ENCODE measurements around the gene TUBB1. TPM values are rescaled to one million over a fixed set of nuclear protein-coding genes. Genes with fewer than 3 reads are reported as not detected.

TUBB1 gene
- total RNA-seq, 1 donor from 2014 or later = not detected

GRCh38 chr20:59046862-59047261 lies 27.6 kb downstream of the TUBB1 start:
- no peak overlapping the region for H3K27ac Mint-ChIP-seq (ENCODE audit: unreplicated experiment)
- Histone ChIP-seq H3K4me1 (ENCODE audit: insufficient read depth, low read length) (no peaks in the 10 kb centered on the region), H4K20me1 (ENCODE audit: insufficient read depth, low read length) (no peaks in the 10 kb centered on the region), H3K36me3 (ENCODE audit: insufficient read depth, low read length) (no peaks in the 10 kb centered on the region), H3K27me3 (ENCODE audit: insufficient read depth, low read length) (peaks cover 12% of the 10 kb centered on the region), H3K79me2 (ENCODE audit: insufficient read depth, low read length) (peaks cover 8% of the 10 kb centered on the region), H3K4me2 (ENCODE audit: low read length) (no peak overlapping the region), H2AFZ (ENCODE audit: low read depth, low read length) (no peak overlapping the region), H3K9ac (ENCODE audit: low read length) (no peak overlapping the region), H3K27ac (ENCODE audit: low read depth, low read length) (no peak overlapping the region), H3K9me3 (ENCODE audit: insufficient read depth, low read depth, low read length) (no peaks in the 10 kb centered on the region), H3K4me3 (ENCODE audit: insufficient read depth, low read depth, low read length) (no peak overlapping the region)
- no peak overlapping the region for H3K4me3 Mint-ChIP-seq (ENCODE audit: unreplicated experiment)
- TF ChIP-seq, protein P1, sequence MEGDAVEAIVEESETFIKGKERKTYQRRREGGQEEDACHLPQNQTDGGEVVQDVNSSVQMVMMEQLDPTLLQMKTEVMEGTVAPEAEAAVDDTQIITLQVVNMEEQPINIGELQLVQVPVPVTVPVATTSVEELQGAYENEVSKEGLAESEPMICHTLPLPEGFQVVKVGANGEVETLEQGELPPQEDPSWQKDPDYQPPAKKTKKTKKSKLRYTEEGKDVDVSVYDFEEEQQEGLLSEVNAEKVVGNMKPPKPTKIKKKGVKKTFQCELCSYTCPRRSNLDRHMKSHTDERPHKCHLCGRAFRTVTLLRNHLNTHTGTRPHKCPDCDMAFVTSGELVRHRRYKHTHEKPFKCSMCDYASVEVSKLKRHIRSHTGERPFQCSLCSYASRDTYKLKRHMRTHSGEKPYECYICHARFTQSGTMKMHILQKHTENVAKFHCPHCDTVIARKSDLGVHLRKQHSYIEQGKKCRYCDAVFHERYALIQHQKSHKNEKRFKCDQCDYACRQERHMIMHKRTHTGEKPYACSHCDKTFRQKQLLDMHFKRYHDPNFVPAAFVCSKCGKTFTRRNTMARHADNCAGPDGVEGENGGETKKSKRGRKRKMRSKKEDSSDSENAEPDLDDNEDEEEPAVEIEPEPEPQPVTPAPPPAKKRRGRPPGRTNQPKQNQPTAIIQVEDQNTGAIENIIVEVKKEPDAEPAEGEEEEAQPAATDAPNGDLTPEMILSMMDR (IDR thresholded peaks at IDR 0.05; ENCODE audit: insufficient read depth, low read depth, low read length) = no peak
- TF ChIP-seq EZH2 (IDR thresholded peaks at IDR 0.05; ENCODE audit: insufficient read depth, low read length) = no peak
- DNase-seq (ENCODE audit: low read depth) = no peak
- no peak for FAIRE-seq
- peaks cover 11% of the 10 kb centered on the region for H3K4me1 Mint-ChIP-seq (ENCODE audit: low read depth, unreplicated experiment)
- no peaks in the 10 kb centered on the region for H3K36me3 Mint-ChIP-seq (ENCODE audit: low read depth, unreplicated experiment)
- H3K9me3 Mint-ChIP-seq (ENCODE audit: unreplicated experiment) = peaks cover 2% of the 10 kb centered on the region
- peaks cover 3% of the 10 kb centered on the region for H3K27me3 Mint-ChIP-seq (ENCODE audit: low read depth, unreplicated experiment)

DNA sequence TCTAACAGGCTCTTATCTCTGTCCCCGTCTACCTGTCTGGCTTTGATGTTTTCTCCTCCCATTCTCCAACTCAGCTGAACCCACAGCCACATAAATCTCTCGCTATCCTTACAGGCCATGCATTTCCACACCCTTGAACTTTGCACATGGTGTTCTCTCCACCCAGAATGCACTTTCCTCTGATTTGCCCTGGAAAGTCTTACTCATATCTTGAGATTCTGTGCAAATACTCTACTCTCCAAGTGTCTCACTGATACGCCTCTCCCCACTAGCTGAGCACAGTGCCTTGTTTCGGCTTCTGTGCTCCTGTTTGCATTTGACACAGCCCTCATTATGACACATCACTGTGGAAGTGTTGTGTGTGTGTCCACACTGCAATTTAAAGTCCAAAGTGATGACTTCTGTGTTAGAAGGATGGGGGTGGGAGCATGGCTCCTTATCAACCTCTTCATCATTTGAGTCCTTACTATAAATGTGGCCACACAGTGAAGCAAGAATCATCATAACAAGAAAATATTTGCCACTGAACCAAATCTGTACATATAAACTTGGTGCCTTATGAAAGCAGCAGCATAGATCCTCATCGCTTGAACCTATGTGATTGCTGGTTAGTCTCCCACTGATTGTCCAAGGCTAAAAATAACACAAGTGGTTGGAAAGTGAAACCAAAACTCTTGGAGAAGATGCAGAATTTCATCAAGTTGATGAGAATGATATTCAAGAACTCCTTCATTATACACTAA lies 28.9 kb downstream of the TUBB1 start:
- Mint-ChIP-seq H3K9me3 (ENCODE audit: unreplicated experiment) (peaks cover 2% of the 10 kb centered on the region), H3K4me1 (ENCODE audit: low read depth, unreplicated experiment) (peaks cover 10% of the 10 kb centered on the region), H3K27ac (ENCODE audit: unreplicated experiment) (peak overlapping the region; percentile 59), H3K27me3 (ENCODE audit: low read depth, unreplicated experiment) (peaks cover 6% of the 10 kb centered on the region), H3K4me3 (ENCODE audit: unreplicated experiment) (peak overlapping the region; percentile 41), H3K36me3 (ENCODE audit: low read depth, unreplicated experiment) (no peaks in the 10 kb centered on the region)
- Histone ChIP-seq H3K4me2 (ENCODE audit: low read length) (peak overlapping the region; percentile 41), H3K9ac (ENCODE audit: low read length) (no peak overlapping the region), H3K9me3 (ENCODE audit: insufficient read depth, low read depth, low read length) (no peaks in the 10 kb centered on the region), H3K27me3 (ENCODE audit: insufficient read depth, low read length) (peaks cover 13% of the 10 kb centered on the region), H3K27ac (ENCODE audit: low read depth, low read length) (no peak overlapping the region), H3K4me3 (ENCODE audit: insufficient read depth, low read depth, low read length) (no peak overlapping the region), H4K20me1 (ENCODE audit: insufficient read depth, low read length) (no peaks in the 10 kb centered on the region), H3K79me2 (ENCODE audit: insufficient read depth, low read length) (no peaks in the 10 kb centered on the region), H3K4me1 (ENCODE audit: insufficient read depth, low read length) (no peaks in the 10 kb centered on the region), H3K36me3 (ENCODE audit: insufficient read depth, low read length) (no peaks in the 10 kb centered on the region), H2AFZ (ENCODE audit: low read depth, low read length) (no peak overlapping the region)
- FAIRE-seq (no peak), DNase-seq (ENCODE audit: low read depth) (peak; percentile 61)
- TF ChIP-seq EZH2 (IDR thresholded peaks at IDR 0.05; ENCODE audit: insufficient read depth, low read length) = no peak
- TF ChIP-seq, protein P1 (IDR thresholded peaks at IDR 0.05; ENCODE audit: insufficient read depth, low read depth, low read length) = no peak

GRCh38 chr20:59048681-59049030 lies 29.4 kb downstream of the TUBB1 start:
- H3K27me3 ChIP-seq (ENCODE audit: insufficient read depth, low read length) = peaks cover 13% of the 10 kb centered on the region
- H3K27ac Mint-ChIP-seq (ENCODE audit: unreplicated experiment) = no peak overlapping the region
- H3K27ac ChIP-seq (ENCODE audit: low read depth, low read length) = no peak overlapping the region

More at GRCh38 chr20:59048681-59049030, 29.4 kb downstream of the TUBB1 start:
- no peak overlapping the region for H3K4me3 ChIP-seq (ENCODE audit: insufficient read depth, low read depth, low read length)
- H3K79me2 ChIP-seq (ENCODE audit: insufficient read depth, low read length) = no peaks in the 10 kb centered on the region
- H3K9me3 Mint-ChIP-seq (ENCODE audit: unreplicated experiment) = peaks cover 2% of the 10 kb centered on the region
- DNase-seq (ENCODE audit: low read depth) (no peak), FAIRE-seq (no peak)
- TF ChIP-seq, protein P1 (IDR thresholded peaks at IDR 0.05; ENCODE audit: insufficient read depth, low read depth, low read length) = no peak
- TF ChIP-seq EZH2 (IDR thresholded peaks at IDR 0.05; ENCODE audit: insufficient read depth, low read length) = no peak
- H3K4me2 ChIP-seq (ENCODE audit: low read length) = peak overlapping the region; percentile 41
- no peak overlapping the region for H3K4me3 Mint-ChIP-seq (ENCODE audit: unreplicated experiment)
- no peaks in the 10 kb centered on the region for H3K36me3 ChIP-seq (ENCODE audit: insufficient read depth, low read length)
- H3K9me3 ChIP-seq (ENCODE audit: insufficient read depth, low read depth, low read length) = no peaks in the 10 kb centered on the region
- H3K4me1 Mint-ChIP-seq (ENCODE audit: low read depth, unreplicated experiment) = peaks cover 9% of the 10 kb centered on the region
- H3K9ac ChIP-seq (ENCODE audit: low read length) = no peak overlapping the region
- H3K4me1 ChIP-seq (ENCODE audit: insufficient read depth, low read length) = no peaks in the 10 kb centered on the region
- H4K20me1 ChIP-seq (ENCODE audit: insufficient read depth, low read length) = no peaks in the 10 kb centered on the region
- no peak overlapping the region for H2AFZ ChIP-seq (ENCODE audit: low read depth, low read length)
- H3K27me3 Mint-ChIP-seq (ENCODE audit: low read depth, unreplicated experiment) = peaks cover 6% of the 10 kb centered on the region
- no peaks in the 10 kb centered on the region for H3K36me3 Mint-ChIP-seq (ENCODE audit: low read depth, unreplicated experiment)

Data from astrocyte (in vitro differentiated cells and primary cell).